KOPT-K1 (cell line): ENCODE results near the gene RETREG1.

Source experiments
- H3K27ac ChIP-seq: fragments of 200-600 bp; sonication (generic); 2 replicates; pipeline ENCODE4 v1.5.1; 2016; ENCODE audit warnings: antibody characterized with exemption, mild to moderate bottlenecking, low read depth, low read length; ENCODE audit not compliant: poor library complexity, severe bottlenecking
- H3K36me3 ChIP-seq: fragments of 200-600 bp; sonication (generic); 2 replicates; pipeline ENCODE4 v1.5.1; 2017; ENCODE audit warnings: antibody characterized with exemption, mild to moderate bottlenecking, low read length, moderate library complexity; ENCODE audit not compliant: insufficient read depth
- H3K9me3 ChIP-seq: fragments of 200-600 bp; sonication (generic); 2 replicates; pipeline ENCODE4 v1.5.1; 2017; ENCODE audit warnings: antibody characterized with exemption, low read length, mild to moderate bottlenecking; ENCODE audit not compliant: insufficient read depth, poor library complexity, severe bottlenecking

Gene RETREG1

DNA sequence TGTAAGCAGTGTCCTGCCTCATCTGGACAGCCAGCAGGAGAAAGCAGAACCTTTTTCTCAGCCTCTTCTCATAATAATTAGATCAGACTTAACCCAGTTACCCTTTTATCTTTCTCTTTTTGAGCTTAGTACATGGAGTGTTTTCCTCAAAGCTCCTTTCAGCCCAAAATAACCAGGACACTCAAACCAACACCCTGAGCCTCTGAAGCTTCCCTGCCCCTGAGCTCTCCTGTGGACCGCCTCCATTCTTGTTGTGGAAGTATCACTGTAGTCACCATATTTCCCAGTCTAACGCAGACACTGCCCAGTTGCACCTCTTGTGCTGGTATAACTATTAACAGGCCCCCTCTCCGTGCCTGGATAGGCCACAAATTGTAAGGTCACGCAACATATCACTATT is 97.4 kb downstream of the RETREG1 start:
- H3K9me3 ChIP-seq: no peaks in the 10 kb centered on the region
- no peak overlapping the region for H3K27ac ChIP-seq
- no peaks in the 10 kb centered on the region; the same call in 1 of the 2 replicates for H3K36me3 ChIP-seq

DNA sequence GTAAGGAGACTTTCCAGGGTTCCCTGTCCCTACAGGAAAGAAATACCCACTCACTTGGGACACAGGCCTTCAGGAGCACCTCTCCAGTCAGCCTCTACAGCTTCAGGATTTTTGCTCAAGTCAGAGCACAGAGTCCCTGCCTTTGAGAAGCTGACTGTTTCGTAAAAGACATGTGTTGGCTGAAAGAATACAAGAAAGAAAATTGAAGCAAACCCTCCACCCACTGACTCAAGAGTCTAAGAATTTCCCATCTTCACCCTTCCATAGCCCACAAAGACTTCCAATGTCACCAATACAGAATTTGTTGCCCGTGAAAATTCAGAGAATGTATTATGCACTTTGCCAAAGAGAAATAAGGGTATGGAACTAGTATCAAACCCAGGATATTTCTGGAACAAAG is 98.2 kb downstream of the RETREG1 start:
- Histone ChIP-seq H3K36me3 (no peaks in the 10 kb centered on the region; the same call in 1 of the 2 replicates), H3K9me3 (no peaks in the 10 kb centered on the region), H3K27ac (no peak overlapping the region)

DNA sequence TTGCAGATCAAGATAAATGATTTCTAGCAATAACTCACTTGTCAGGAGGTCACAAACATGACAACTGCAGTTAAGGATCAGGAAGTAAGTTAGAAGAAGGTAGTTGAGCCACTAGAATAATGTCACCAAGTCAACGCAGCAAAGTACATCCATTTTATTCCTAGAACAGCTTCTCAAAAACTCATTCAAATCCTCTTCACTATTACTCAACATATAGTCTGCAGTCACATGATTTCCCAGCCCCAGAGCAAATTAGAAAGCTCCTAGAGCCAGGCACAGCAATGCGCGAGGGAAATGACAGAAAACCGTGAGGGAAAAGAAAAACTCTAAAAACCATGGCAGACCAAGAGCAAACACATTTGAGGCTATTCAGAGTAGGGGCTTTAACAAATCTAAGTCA is 101.3 kb downstream of the RETREG1 start:
- Histone ChIP-seq H3K36me3 (no peaks in the 10 kb centered on the region), H3K27ac (no peak overlapping the region), H3K9me3 (no peaks in the 10 kb centered on the region)

DNA sequence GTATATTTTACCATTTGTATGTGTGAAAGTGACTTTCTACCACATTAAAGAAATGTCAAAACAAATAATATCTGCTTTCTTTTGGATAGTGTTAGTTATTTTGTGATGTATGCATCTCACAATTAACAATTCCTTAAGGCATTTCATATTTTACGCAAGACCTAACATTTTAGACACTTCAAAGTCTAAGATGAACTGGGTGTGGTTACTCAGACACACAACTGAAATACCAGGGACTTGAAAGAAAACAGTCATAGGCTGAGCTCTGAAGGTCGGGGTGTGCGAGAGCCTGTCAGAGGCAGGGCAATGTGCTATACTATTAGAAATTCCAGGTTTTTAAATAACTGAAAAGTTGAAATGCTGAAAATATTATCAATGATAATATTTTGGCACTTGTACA is 106.7 kb downstream of the RETREG1 start:
- Histone ChIP-seq H3K9me3 (no peaks in the 10 kb centered on the region), H3K36me3 (no peaks in the 10 kb centered on the region), H3K27ac (no peak overlapping the region)

DNA sequence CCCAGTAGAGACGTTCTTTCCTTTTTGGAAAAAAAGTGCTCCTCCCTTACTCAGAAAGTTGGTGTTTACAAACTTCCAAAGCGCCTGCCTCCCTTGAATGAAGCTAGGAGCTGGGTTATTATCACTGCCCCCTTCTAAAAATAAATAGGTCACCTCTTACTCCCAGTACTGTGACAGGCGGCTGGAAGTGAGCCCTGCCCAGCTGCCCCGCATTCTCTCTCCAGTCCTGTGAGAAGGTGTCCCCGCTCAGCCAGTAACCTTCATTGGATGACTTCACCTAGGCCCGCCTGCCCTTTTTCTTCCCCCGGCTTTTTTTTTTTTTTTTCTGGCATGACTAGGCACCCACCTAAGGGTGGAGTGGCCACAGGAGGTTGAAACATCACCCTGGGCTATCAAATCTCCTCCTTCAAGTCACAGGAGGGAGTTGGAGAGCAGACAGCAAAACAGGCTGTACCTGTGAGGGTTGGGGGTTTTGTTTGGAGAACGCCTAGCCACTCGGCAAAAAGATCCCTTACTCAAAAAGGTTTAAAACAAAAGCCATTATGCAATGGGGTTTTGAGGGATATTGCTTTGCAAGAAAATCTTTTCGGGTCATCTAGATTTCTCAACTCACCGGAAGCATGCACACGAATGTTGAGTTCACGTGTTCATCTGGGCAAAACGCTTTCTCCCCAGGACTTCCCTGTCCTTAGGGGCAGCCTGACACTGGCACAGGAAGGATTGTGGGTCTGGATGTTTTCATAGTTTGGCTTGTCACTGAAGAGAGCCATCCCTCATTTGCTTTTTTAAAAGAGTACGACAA is 107.9 kb downstream of the RETREG1 start:
- Histone ChIP-seq H3K36me3 (no peaks in the 10 kb centered on the region), H3K27ac (no peak overlapping the region), H3K9me3 (no peaks in the 10 kb centered on the region)

DNA sequence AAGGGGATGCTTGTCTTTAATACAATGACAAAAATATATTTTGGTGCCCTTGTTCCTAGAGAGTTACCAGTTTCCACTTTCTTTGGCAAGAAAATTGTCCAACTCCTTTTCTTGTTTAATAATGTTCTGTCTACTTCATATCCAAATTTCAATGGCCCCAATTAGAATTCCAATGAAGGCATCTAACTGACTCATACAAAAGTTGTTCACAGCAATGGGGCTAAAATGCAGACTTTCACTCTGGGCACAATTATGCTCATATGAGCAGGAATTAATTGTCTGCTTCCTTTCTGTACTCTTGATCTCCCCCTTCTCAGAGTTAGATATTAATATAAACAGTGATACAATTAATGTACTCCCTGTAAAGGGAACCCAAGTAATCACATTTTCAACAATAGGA is 109.1 kb downstream of the RETREG1 start:
- Histone ChIP-seq H3K27ac (no peak overlapping the region), H3K36me3 (no peaks in the 10 kb centered on the region), H3K9me3 (no peaks in the 10 kb centered on the region)

DNA sequence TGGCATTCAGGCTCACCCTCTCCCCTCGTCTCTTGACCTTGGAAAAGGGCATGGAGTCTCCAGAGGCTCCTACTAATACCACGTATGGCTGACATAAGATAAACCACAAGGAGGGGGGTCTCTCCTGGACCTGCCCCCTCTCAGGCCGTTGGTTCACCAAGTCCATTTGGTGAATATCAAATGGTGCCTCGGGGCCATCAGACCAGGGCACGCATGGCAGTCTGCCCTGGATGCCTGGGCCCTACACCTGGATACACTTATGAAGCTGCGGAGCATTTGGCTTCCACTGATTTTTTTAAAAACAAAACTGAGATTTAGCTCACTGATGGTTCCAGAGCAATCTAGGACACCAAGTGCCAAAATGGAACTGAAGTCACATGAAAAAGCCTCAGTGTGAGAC is 110.9 kb downstream of the RETREG1 start:
- Histone ChIP-seq H3K27ac (no peak overlapping the region), H3K9me3 (no peaks in the 10 kb centered on the region), H3K36me3 (no peaks in the 10 kb centered on the region)

DNA sequence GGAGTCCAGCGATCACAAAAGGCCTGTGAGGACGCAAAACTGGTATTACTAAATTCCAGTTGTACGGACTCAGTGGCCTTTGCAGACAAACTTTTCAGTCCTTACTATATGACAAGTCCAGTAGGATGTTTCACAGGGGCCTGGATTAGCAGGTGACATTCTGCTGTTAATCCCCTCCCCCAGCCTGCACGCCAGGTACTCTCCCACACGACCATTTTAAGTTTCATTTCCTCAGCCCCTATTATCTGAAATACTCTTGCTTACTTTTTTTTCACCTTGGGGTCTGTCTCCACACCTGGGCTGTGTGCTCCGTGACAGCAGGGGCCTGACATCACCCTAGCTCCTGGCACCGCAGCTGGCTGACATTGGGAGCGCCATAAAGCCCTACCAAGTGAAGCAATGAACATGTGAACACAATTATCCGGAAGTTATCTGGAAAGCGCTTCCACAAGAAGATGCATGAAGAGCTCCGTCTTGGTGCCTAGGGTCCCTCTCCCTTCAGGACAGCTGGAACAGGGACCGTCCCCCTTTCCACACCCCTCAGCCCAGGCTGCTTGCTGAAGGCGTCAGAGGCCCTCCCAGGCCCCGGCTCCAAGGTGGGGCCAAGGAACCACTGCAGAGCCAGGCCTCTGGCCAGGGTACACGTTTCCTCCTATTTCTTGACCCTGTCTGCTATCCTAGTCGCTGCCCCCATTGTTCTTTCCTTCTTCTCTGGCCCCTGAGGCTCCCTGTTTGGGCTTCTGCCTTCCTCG is 111.5 kb downstream of the RETREG1 start:
- no peaks in the 10 kb centered on the region for H3K9me3 ChIP-seq
- no peak overlapping the region for H3K27ac ChIP-seq
- H3K36me3 ChIP-seq: no peaks in the 10 kb centered on the region

DNA sequence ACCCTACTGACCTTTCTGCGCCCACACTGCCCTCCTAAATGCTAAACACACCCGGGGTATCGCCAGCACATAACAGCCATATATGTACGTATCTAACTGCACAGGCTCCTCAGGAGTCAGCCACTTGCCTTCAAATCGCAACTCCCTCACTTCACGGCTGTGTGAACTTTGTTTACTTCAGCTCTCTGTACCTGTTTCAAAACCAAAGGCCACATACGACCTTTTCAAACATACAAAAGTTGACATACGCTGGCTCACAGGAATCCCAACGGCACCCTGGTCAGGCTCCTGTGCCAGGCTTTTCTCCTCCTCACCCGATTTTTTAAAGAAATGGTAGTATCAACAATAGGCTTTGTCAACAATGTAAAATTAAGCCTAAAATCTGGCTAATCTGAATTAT is 112.2 kb downstream of the RETREG1 start:
- Histone ChIP-seq H3K27ac (no peak overlapping the region), H3K36me3 (no peaks in the 10 kb centered on the region), H3K9me3 (peaks cover 7% of the 10 kb centered on the region)

DNA sequence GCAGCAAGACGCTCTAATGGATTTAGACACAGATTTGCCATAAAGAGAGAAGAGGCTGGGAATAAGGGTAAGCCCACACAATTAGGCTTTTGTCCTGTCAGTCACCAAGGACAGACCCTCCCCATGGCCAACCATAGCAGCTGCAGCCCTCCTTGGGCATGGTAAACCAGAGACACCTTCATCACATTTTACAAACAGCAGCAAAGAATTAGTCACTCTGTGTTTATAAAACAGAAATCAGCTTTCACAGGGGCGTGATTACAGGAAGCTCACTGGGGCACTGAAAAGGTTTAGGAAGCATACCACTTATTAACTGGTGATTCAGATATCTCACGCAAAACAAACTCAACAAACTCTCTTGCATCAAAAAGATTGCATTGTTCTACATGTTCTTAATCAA is 113.9 kb downstream of the RETREG1 start:
- H3K36me3 ChIP-seq: no peaks in the 10 kb centered on the region
- no peak overlapping the region for H3K27ac ChIP-seq
- peaks cover 9% of the 10 kb centered on the region for H3K9me3 ChIP-seq

DNA sequence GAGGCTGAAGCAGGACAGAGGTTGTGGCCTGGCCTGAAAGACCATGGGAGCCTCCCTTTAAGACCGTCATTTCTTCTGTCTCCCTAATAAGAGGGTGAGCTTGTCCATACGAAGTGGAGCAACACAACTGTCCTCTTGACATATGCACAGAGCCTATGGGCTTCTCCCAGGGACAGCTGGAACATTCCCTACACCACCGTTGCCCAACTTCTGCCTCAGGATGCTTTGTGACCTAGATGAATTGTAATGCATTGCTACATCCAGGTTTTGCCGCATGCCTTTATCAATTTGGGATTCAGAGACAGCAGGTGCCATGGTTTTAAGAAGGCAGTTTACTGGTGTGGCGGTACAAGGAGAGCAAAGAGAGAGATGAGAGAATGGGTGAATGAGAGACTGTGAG is 116.8 kb downstream of the RETREG1 start:
- no peaks in the 10 kb centered on the region for H3K36me3 ChIP-seq
- H3K9me3 ChIP-seq: peaks cover 32% of the 10 kb centered on the region
- H3K27ac ChIP-seq: no peak overlapping the region

DNA sequence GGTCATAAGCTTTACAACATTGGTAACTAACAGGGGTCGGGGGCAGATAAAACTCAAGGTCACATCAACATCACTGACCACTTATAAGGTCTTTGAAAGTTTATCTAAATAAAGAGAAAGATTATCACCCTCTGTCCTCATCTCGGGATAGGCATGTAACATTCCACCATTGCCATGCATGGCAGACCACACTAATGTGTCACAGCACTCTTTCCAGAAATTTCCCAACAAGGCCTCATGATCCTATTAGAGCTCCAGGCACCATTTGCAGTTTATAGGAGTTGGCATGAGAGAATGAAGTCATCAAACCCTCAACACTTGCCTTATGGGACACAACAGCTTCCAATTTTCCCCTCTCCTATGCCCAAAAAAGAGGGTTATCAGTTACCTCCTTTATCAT is 119.3 kb downstream of the RETREG1 start:
- Histone ChIP-seq H3K27ac (no peak overlapping the region), H3K9me3 (peaks cover 41% of the 10 kb centered on the region), H3K36me3 (no peaks in the 10 kb centered on the region)

DNA sequence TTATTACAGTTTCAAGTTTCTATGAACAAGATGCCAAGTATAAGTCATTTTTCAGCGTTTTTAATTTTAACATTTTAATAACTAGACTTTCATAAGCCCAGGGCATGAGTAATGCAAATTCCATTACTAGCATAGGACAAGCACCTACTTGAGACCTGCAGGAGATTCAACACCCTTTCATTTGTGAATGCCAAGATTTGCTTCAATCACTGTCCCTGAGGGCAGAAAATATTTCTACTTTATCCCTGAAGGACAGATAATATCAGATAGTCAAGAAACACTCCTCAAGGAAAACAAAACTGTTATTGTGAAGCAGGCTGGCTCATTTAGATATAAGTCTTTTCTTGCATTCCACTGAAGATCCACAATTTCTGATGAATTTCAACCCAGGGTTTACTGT is 123.5 kb downstream of the RETREG1 start:
- no peaks in the 10 kb centered on the region for H3K36me3 ChIP-seq
- H3K27ac ChIP-seq: no peak overlapping the region
- peaks cover 32% of the 10 kb centered on the region for H3K9me3 ChIP-seq

DNA sequence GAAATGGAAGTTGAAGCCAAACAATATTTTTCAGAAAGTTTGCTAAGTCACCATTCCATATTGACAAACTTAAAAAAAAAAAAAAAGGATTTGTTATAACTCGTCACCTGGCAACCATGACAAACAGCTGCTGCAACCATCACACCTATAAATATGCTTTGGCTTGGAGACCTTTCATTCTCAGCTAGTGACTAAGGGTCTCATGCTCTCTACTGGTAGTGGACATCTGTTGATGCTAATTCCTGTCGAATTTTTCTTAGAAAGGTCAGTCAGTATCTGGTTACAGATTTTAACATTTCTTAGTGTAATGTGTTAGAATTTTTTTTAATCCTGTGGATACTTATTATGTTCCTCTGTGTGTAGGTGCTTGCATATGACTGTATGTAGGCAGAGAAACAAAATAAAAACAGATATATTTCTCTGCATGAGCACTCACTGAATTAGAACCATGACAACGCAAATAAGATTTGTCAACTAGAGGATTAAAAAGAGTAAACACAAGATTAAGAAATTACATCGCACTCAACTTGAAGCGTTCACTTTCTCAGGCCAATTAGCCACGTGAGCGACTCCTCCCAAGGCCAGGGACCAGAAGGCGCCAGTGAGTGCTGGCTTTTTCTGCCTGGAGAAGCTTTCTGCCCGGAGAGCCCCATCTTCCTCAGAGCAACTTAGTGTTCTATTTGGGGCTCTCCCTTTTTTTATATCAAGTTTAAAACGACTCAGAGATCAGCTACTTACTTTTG is 124.2 kb downstream of the RETREG1 start:
- Histone ChIP-seq H3K9me3 (peaks cover 32% of the 10 kb centered on the region), H3K27ac (no peak overlapping the region), H3K36me3 (no peaks in the 10 kb centered on the region)

DNA sequence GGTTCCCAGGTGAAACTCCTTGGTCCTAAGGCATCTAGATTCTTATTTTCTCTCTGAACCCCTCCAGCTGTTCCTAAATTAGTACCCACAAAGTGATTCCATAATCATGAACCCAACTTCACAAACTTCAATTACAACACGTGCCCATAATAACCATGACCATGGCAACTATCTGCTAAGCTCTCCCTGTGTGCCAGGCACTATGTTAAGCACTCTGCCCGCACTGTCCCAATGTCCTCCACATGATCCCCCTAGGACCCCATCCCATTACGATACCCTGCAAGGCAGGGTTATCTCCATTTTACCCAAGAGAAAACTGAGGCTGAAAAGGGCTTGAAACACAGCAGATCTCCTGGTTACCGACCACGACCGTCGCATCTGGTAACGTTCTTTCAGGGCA is 125.9 kb downstream of the RETREG1 start:
- Histone ChIP-seq H3K9me3 (peaks cover 18% of the 10 kb centered on the region), H3K27ac (no peak overlapping the region), H3K36me3 (no peaks in the 10 kb centered on the region)
